Rectal smooth muscle tissue (tissue), 1 donor: ENCODE data around the gene RUSF1.

Experiments
- H3K27ac ChIP-seq: one replicate; pipeline ENCODE4 v1.7.0; 2013; ENCODE audit warnings: low read depth, low read length, inconsistent platforms
- H3K27me3 ChIP-seq: one replicate; pipeline ENCODE4 v1.7.0; 2013; ENCODE audit warnings: low read length; ENCODE audit not compliant: control insufficient read depth, insufficient read depth
- H3K36me3 ChIP-seq: one replicate; pipeline ENCODE4 v1.7.0; 2013; ENCODE audit warnings: low read length; ENCODE audit not compliant: control insufficient read depth, insufficient read depth
- H3K4me1 ChIP-seq: one replicate; pipeline ENCODE4 v1.7.0; 2013; ENCODE audit warnings: low read length; ENCODE audit not compliant: control insufficient read depth, insufficient read depth
- H3K4me3 ChIP-seq: one replicate; pipeline ENCODE4 v1.7.0; 2013; ENCODE audit warnings: low read length
- H3K9ac ChIP-seq: one replicate; pipeline ENCODE4 v1.7.0; 2013; ENCODE audit warnings: low read length

RUSF1 gene

DNA sequence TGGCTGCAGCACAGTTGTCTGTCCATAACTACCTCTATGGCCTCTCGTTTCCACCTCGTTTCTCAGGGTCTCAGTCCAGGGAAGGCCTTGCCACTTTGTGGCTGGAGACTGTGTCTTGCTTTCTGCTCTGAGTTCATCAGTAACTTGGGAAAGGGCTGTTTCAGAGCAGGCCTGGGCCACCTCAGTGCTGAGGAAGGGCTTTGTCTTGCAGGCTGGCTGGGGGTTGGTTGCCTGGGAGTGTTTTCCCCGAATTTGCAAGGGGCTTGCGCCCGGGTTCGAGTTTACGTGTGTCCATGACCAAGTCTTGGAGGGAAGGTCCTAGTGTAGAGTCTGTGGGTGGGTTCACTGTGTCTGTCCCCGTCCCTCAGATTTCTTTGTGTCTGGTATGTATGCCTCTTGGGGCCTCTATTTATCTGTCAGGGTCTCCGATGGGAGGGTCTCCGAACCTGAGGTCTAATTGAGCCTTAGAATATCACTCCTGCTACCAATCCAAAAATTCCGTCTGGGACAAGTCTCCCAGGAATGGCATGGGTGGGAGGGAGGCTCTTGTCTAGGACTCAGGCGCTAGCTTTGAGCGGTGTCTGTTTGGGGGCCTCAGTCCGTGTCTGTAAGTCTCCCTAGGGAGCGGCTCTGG lies 36.8 kb downstream of the RUSF1 start:
- Histone ChIP-seq H3K27me3 (no peaks in the 10 kb centered on the region), H3K27ac (peak overlapping the region; percentile 98), H3K9ac (peak overlapping the region; percentile 81), H3K36me3 (peaks cover 16% of the 10 kb centered on the region), H3K4me3 (peak overlapping the region; percentile 63), H3K4me1 (peaks cover 26% of the 10 kb centered on the region)

DNA sequence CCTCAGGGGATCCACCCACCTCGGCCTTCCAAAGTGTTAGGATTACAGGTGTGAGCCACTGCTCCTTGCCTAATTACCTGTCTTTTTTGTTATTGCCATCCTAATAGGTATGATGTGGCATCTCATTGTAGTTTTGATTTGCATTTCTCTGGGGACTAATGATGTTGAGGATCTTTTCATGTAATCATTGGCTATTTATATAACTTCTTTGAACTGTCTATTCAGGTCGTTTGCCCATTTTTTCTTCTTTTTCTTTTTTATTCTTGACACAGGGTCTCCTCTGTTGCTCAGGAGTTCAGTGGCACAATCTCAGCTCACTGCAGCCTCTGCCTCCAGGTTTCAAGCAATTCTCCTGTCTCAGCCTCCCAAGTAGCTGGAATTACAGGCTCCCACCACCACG lies 37.6 kb downstream of the RUSF1 start:
- H3K4me3 ChIP-seq: no peak overlapping the region
- peaks cover 19% of the 10 kb centered on the region for H3K36me3 ChIP-seq
- H3K27ac ChIP-seq: peak overlapping the region; percentile 98
- no peaks in the 10 kb centered on the region for H3K27me3 ChIP-seq
- H3K4me1 ChIP-seq: peaks cover 21% of the 10 kb centered on the region
- H3K9ac ChIP-seq: peak overlapping the region; percentile 81

DNA sequence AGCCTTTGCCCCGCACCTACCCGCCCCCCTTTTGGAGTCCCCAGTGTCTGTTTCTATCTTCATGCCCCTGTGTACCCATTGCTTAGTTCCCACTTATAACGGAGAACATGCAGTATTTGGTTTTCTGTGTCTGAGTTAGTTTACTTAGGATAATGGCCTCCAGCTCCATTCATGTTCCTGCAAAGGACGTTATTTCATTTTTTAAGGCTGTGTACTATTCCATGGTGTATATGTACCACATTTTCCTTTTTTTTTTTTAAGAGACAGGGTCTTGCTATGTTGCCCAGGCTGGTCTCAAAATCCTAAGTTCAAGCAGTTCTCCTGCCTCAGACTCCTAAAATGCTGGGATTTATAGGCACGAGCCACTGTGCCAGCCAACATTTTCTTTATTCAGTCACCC lies 40.3 kb downstream of the RUSF1 start:
- H3K27me3 ChIP-seq: no peaks in the 10 kb centered on the region
- no peak overlapping the region for H3K4me3 ChIP-seq
- H3K4me1 ChIP-seq: peaks cover 10% of the 10 kb centered on the region
- peaks cover 14% of the 10 kb centered on the region for H3K36me3 ChIP-seq
- H3K27ac ChIP-seq: no peak overlapping the region
- H3K9ac ChIP-seq: no peak overlapping the region

DNA sequence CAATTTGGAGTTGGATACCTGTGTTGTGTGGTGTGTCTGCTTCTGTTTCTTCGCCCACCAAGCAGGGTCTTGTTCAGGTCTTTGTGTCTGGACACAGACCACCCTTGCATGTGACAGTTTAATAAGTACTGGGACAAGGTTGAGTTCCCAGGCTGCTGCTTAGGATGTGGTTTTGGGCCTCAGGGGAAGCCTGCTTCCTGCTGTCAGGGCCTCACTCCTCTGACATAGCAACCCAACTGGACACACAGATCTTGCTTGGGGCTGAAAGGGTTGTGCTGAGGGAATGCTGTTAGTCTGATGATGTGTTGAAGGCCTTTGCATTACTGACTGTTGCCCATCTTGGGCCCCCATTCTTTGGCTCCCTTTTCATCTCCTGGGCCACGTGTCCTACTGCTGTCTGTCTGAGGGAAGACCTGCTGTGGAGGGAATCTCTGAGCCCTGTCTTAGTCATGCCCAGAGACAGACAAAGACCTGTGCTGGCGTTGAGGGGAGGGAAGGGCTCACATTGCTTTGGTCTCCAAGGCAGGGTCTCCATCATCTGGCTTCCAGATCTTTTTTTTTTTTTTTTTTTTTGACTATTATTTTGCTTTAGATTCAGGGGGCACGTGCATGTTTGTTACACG lies 40.9 kb downstream of the RUSF1 start:
- H3K27me3 ChIP-seq: no peaks in the 10 kb centered on the region
- peaks cover 19% of the 10 kb centered on the region for H3K36me3 ChIP-seq
- H3K4me1 ChIP-seq: peaks cover 10% of the 10 kb centered on the region
- H3K9ac ChIP-seq: no peak overlapping the region
- H3K4me3 ChIP-seq: no peak overlapping the region
- H3K27ac ChIP-seq: no peak overlapping the region

DNA sequence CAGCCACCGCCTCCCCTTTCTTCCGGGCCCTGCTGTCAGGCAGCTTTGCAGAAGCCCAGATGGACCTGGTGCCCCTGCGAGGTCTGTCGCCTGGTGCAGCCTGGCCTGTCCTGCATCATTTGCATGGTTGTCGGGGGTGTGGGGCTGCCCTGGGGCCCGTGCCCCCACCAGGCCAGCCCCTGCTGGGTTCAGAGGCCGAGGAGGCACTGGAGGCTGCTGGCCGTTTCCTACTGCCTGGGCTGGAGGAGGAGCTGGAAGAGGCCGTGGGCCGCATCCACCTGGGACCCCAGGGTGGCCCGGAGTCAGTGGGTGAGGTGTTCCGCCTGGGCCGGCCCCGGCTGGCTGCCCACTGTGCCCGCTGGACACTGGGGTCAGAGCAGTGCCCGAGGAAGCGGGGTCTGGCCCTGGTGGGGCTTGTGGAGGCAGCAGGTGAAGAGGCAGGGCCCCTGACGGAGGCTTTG lies 41.8 kb downstream of the RUSF1 start:
- H3K4me1 ChIP-seq: peaks cover 8% of the 10 kb centered on the region
- H3K4me3 ChIP-seq: no peak overlapping the region
- H3K27ac ChIP-seq: no peak overlapping the region
- no peaks in the 10 kb centered on the region for H3K27me3 ChIP-seq
- H3K9ac ChIP-seq: no peak overlapping the region
- H3K36me3 ChIP-seq: peaks cover 23% of the 10 kb centered on the region

DNA sequence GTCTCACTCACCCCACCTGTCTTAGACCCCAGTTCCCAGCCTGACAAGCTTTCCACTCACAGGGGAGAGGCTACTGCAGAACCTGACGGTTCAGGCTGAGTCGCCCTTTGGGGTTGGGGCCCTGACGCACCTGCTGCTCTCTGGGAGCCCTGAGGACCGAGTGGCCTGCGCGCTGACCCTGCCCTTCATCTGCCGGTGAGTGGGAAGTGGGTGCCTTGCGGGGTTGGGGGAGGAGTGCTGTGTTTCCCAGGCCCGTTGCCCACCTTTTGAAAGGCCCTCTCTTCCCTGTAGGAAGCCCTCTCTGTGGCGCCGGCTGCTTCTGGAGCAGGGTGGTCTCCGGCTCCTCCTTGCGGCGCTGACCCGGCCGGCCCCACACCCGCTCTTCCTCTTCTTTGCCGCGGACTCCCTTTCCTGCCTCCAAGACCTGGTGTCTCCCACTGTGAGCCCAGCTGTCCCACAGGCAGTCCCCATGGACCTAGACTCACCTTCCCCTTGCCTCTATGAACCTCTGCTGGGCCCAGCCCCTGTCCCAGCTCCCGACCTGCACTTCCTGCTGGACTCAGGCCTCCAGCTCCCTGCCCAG lies 42.3 kb downstream of the RUSF1 start:
- H3K36me3 ChIP-seq: peaks cover 23% of the 10 kb centered on the region
- H3K9ac ChIP-seq: no peak overlapping the region
- H3K4me3 ChIP-seq: no peak overlapping the region
- H3K27ac ChIP-seq: no peak overlapping the region
- peaks cover 3% of the 10 kb centered on the region for H3K4me1 ChIP-seq
- no peaks in the 10 kb centered on the region for H3K27me3 ChIP-seq

DNA sequence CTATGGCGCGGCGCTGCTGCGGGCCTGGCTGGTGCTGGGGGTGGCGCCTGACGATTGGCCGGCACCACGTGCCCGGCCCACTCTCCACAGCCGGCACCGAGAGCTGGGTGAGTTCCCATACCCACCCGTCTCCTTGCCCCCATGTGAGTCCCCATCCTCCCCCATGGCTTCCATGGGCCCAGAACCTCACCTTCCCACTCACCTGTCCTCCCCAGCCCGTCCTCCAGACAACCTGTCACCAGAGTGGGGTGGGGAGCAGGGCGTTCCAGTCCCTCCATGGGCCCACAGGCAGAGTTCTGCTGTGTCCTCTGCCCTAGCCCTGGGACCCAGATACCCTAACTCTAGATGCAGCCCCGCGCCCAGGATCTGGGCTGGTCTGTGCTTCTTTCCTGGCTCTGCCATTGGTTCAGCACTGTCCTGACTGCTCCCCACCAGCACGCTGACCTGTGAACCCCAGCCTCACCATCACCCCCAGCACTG lies 43.4 kb downstream of the RUSF1 start:
- H3K36me3 ChIP-seq: peaks cover 23% of the 10 kb centered on the region
- no peaks in the 10 kb centered on the region for H3K27me3 ChIP-seq
- H3K27ac ChIP-seq: no peak overlapping the region
- peaks cover 3% of the 10 kb centered on the region for H3K4me1 ChIP-seq
- no peak overlapping the region for H3K4me3 ChIP-seq
- no peak overlapping the region for H3K9ac ChIP-seq

DNA sequence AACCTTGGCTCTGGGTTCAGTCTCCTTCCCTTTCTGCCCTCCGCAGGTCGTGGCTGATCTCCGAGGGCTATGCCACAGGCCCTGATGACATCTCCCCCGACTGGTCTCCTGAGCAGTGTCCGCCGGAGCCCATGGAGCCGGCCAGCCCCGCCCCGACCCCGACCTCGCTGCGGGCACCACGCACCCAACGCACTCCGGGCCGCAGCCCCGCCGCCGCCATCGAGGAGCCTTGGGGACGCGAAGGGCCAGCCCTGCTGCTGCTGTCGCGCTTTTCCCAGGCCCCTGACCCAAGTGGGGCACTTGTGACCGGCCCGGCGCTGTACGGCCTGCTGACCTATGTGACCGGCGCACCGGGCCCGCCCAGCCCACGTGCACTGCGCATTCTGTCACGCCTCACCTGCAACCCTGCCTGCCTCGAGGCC lies 43.8 kb downstream of the RUSF1 start:
- H3K27me3 ChIP-seq: no peaks in the 10 kb centered on the region
- peaks cover 3% of the 10 kb centered on the region for H3K4me1 ChIP-seq
- H3K4me3 ChIP-seq: no peak overlapping the region
- H3K27ac ChIP-seq: no peak overlapping the region
- no peak overlapping the region for H3K9ac ChIP-seq
- peaks cover 23% of the 10 kb centered on the region for H3K36me3 ChIP-seq

DNA sequence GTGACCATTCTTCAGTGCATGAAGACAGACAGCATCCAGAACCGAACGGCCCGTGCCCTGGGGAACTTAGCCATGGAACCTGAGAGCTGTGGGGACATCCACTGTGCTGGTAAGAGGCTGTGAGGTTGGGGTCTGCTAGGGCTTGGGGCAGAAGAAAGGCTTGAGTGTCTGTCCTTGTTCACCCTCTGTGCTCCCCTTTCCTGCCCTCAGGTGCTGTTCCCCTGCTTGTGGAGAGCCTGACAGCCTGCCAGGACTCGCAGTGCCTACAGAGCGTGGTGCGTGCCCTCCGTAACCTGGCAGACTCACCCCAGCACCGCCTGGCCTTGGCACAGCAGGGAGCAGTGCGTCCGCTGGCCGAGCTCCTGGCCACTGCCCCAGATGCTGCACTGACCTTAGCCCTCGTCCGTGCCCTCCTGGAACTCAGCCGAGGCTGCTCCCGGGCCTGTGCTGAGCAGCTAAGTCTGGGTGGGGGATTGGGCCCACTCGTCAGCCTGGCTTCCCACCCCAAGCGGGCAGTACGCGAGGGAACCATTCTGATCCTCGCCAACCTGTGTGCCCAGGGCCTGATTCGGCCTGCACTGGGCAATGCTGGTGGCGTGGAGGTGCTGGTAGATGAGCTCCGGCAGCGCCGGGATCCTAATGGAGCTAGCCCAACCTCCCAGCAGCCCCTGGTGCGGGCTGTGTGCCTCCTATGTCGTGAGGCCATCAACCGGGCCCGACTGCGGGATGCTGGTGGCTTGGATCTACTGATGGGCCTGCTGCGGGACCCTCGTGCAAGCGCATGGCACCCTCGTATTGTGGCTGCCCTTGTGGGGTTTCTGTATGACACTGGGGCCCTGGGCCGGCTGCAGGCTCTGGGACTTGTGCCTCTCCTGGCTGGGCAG lies 46.0 kb downstream of the RUSF1 start:
- no peak overlapping the region for H3K4me3 ChIP-seq
- H3K27ac ChIP-seq: no peak overlapping the region
- no peak overlapping the region for H3K9ac ChIP-seq
- no peaks in the 10 kb centered on the region for H3K27me3 ChIP-seq
- peaks cover 14% of the 10 kb centered on the region for H3K4me1 ChIP-seq
- H3K36me3 ChIP-seq: peaks cover 23% of the 10 kb centered on the region

DNA sequence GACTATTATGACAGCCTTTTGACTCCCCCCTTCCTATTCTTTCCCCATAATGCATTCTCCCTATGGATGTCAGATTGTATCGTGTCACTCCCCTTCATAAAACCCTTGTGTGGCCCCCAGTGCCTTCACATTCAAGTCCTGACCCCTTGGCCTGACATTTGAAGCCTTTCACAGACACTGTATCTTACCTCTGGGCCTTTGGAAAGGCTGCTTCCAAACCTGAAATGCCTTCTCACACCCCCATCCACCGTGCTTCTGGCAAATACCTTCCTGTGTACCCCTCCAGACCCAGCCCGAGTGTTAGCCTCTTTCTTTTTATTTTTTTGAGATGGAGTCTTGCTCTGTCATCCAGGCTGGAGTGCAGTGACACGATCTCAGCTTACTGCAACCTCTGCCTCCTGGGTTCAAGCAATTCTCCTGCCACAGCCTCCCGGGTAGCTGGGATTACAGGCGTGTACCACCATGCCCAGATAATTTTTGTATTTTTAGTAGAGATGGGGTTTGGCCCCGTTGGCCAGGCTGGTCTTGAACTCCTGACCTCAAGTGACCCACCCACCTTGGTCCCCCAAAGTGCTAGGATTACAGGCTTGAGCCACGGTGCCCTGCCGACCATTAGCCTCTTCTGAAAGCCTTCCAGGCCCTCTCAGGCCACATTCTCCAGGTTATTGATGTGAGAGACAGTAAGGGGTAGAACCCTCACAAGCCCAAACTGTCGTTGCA lies 46.8 kb downstream of the RUSF1 start:
- H3K27ac ChIP-seq: no peak overlapping the region
- peaks cover 22% of the 10 kb centered on the region for H3K4me1 ChIP-seq
- no peaks in the 10 kb centered on the region for H3K27me3 ChIP-seq
- H3K9ac ChIP-seq: no peak overlapping the region
- H3K36me3 ChIP-seq: peaks cover 23% of the 10 kb centered on the region
- no peak overlapping the region for H3K4me3 ChIP-seq

DNA sequence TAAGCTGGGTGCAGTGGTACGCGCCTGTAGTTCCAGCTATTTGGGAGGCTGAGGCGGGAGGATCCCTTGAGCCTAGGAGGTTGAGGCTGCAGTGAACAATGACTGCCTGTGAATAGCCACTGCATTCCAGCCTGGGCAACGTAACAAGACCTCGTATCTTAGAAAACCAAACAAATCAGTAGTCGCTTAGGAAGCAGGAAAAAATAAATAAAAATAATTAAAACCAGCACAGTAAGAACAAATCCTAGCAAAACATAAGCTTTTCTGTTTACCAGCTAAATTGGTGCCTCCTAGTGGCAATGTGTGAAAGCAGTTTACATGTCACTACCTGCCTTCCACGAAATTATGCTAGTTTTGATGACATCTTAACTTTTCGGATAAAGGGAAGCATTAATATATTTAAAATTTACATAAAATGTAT lies 47.6 kb downstream of the RUSF1 start:
- Histone ChIP-seq H3K27ac (peak overlapping the region; percentile 69), H3K9ac (no peak overlapping the region), H3K4me3 (peak overlapping the region; percentile 68)

More for the DNA sequence above, 47.6 kb downstream of the RUSF1 start:
- Histone ChIP-seq H3K4me1 (peaks cover 23% of the 10 kb centered on the region), H3K36me3 (peaks cover 19% of the 10 kb centered on the region), H3K27me3 (no peaks in the 10 kb centered on the region)
